K562 (cell line): ENCODE measurements around the gene GCK. TPM values are rescaled to one million over a fixed set of nuclear protein-coding genes. Genes with fewer than 3 reads are reported as not detected.

Experiments
- ATAC-seq: fragments of 200-7000 bp; cut with Tn5 transposase; 3 replicates; pipeline ENCODE4 v1.9.1; 2020; ENCODE audit warnings: moderate library complexity
- BruUV-seq: library from RNA; stranded (reverse); fragments of 400-500 nt; replicated peaks from 2 replicates; lab custom pipeline; 2021; lab: Mats Ljungman, UMichigan
- CTCF ChIA-PET: fragments of 300-600 bp; formaldehyde crosslinking; extraction: SDS; loops from one replicate; lab custom pipeline; 2021; ENCODE audit warnings: low intra/inter-chr PET ratio; lab: Yijun Ruan, JAX
- POLR2A ChIA-PET: fragments of 300-600, 350-650 bp; sonication (Branson Sonifier 250); formaldehyde crosslinking; extraction: SDS; loops from one replicate; lab custom pipeline; 2021; ENCODE audit warnings: antibody characterized with exemption, inconsistent platforms; lab: Yijun Ruan, JAX
- DNase-seq, 4 experiments: peaks; one replicate each; pipeline versions ENCODE4 v3.0.0 to v3.0.0-alpha.2; 2011 to 2018; ENCODE audit warnings: low spot score in 3 of 4, mixed read lengths in 3 of 4; ENCODE audit errors: extremely low read depth in 1 of 4
- FAIRE-seq: peaks from 2 replicates; lab custom pipeline; 2011; peaks lifted over from hg19 to GRCh38; lab: Jason Lieb, UNC
- H2AFZ ChIP-seq: 2 replicates; pipeline ENCODE4 v1.6.0; 2011; ENCODE audit warnings: low read depth, low read length, control low read depth, inconsistent platforms
- H3K27ac ChIP-seq: fragments of 200-600 bp; 3 replicates; pipeline ENCODE4 v1.8.0; 2011; ENCODE audit warnings: low read depth, mild to moderate bottlenecking, control low read depth, inconsistent platforms, low read length, moderate library complexity, mixed read lengths; ENCODE audit errors: extremely low read depth
- H3K27me3 ChIP-seq, 2 experiments: fragments of 300-600 bp in 1 of 2; 2 replicates in 1 of 2; 3 replicates in 1 of 2; pipeline versions ENCODE4 v1.6.0 to v1.8.0; 2011; ENCODE audit warnings: inconsistent platforms in 2 of 2, low read length in 2 of 2, mild to moderate bottlenecking in 1 of 2, mixed read lengths in 1 of 2, moderate library complexity in 1 of 2; ENCODE audit not compliant: control insufficient read depth in 2 of 2, insufficient read depth in 2 of 2
- H3K36me3 ChIP-seq: fragments of 300-600 bp; 3 replicates; pipeline ENCODE4 v1.8.0; 2011; ENCODE audit warnings: mild to moderate bottlenecking, low read length, inconsistent platforms; ENCODE audit not compliant: control insufficient read depth, insufficient read depth
- H3K4me1 ChIP-seq, 2 experiments: fragments of 200-600 bp in 1 of 2; replicated peaks in 1 of 2; 2 replicates in 1 of 2; 3 replicates in 1 of 2; pipeline versions ENCODE4 v1.5.1 to v1.8.0; 2011; ENCODE audit warnings: inconsistent platforms in 2 of 2, low read length in 2 of 2, mild to moderate bottlenecking in 1 of 2, mixed read lengths in 1 of 2, moderate library complexity in 1 of 2; ENCODE audit not compliant: control insufficient read depth in 2 of 2, insufficient read depth in 2 of 2
- H3K4me2 ChIP-seq: 2 replicates; pipeline ENCODE4 v1.6.1; 2011; ENCODE audit warnings: low read length, control low read depth, inconsistent platforms, mixed read lengths; ENCODE audit not compliant: insufficient read depth
- H3K4me3 ChIP-seq: fragments of 200-600 bp; sonication (generic), shearing (Covaris generic); 2 replicates; pipeline ENCODE4 v1.5.1; 2016; ENCODE audit warnings: control low read depth, inconsistent platforms
- H3K79me2 ChIP-seq: fragments of 200-600 bp; 3 replicates; pipeline ENCODE4 v1.8.0; 2011; ENCODE audit warnings: low read length, inconsistent platforms; ENCODE audit not compliant: control insufficient read depth, insufficient read depth
- H3K9ac ChIP-seq, 2 experiments: 2 replicates each; pipeline versions ENCODE4 v1.6.0 to v1.6.1; 2011; ENCODE audit warnings: low read depth in 2 of 2, low read length in 2 of 2, control low read depth in 1 of 2, inconsistent platforms in 1 of 2, mild to moderate bottlenecking in 1 of 2, mixed read lengths in 1 of 2; ENCODE audit not compliant: insufficient read depth in 1 of 2
- H3K9me1 ChIP-seq: one replicate; pipeline ENCODE4 v1.6.0; 2011; ENCODE audit warnings: inconsistent platforms, mild to moderate bottlenecking, low read length, moderate library complexity; ENCODE audit not compliant: control insufficient read depth, insufficient read depth
- H3K9me3 ChIP-seq: replicated peaks from 2 replicates; pipeline ENCODE4 v1.5.1; 2011; ENCODE audit warnings: low read depth, low read length, inconsistent platforms; ENCODE audit not compliant: control insufficient read depth, insufficient read depth
- H4K20me1 ChIP-seq: replicated peaks from 2 replicates; pipeline ENCODE4 v1.6.1; 2011; ENCODE audit warnings: low read length, inconsistent platforms, mixed read lengths; ENCODE audit not compliant: control insufficient read depth, insufficient read depth
- CTBP1 ChIP-seq: fragments of 450-650 bp; IDR thresholded peaks from 2 replicates; pipeline ENCODE4 v1.6.1; 2016; ENCODE audit warnings: borderline replicate concordance
- ETV6 ChIP-seq, 3 experiments: fragments of 150-350 bp in 1 of 3; sonication (generic) in 1 of 3; formaldehyde crosslinking in 1 of 3; IDR thresholded peaks; 2 replicates each; pipeline versions ENCODE4 v1.6.1 to v1.8.0; 2014 to 2022; ENCODE audit warnings: borderline replicate concordance in 2 of 3, low read depth in 2 of 3, antibody characterized with exemption in 1 of 3, low read length in 1 of 3, mild to moderate bottlenecking in 1 of 3, missing genetic modification reagents in 1 of 3
- FOXK2 ChIP-seq, 2 experiments: fragments of 450-650 bp; IDR thresholded peaks in 1 of 2; conservative IDR thresholded peaks in 1 of 2; 2 replicates each; pipeline ENCODE4 v1.6.1; 2016; ENCODE audit warnings: low read depth in 2 of 2, mild to moderate bottlenecking in 1 of 2
- HDGF ChIP-seq: fragments of 450-650 bp; IDR thresholded peaks from 2 replicates; pipeline ENCODE4 v1.6.1; 2016
- MECOM ChIP-seq: fragments of 250-450 bp; sonication (Bioruptor Pico); IDR thresholded peaks from 2 replicates; pipeline ENCODE4 v1.8.0; 2022; ENCODE audit warnings: inconsistent platforms
- RUNX1 ChIP-seq: sonication (generic); IDR thresholded peaks from 2 replicates; pipeline ENCODE4 v1.6.1; 2016; ENCODE audit warnings: antibody characterized with exemption, low read depth
- SAFB2 ChIP-seq: fragments of 200-400 bp; formaldehyde crosslinking; IDR thresholded peaks from 2 replicates; pipeline ENCODE4 v1.6.1; 2018; ENCODE audit warnings: borderline replicate concordance, low read length, low read depth, moderate library complexity; ENCODE audit not compliant: severe bottlenecking
- TCF3 ChIP-seq: sonication (generic); formaldehyde crosslinking; IDR thresholded peaks from 2 replicates; pipeline ENCODE4 v1.4.0; 2020; ENCODE audit warnings: mild to moderate bottlenecking, missing genetic modification reagents
- UBTF ChIP-seq, 2 experiments: IDR thresholded peaks; 2 replicates each; pipeline ENCODE4 v1.6.1; 2012; ENCODE audit warnings: improper control_type of control experiment in 2 of 2, low read depth in 2 of 2, low read length in 2 of 2, borderline replicate concordance in 1 of 2
- ZKSCAN3 ChIP-seq: fragments of 250-450 bp; sonication (Bioruptor Pico); IDR thresholded peaks from 2 replicates; pipeline ENCODE4 v1.4.0; 2020
- ZNF23 ChIP-seq: fragments of 250-450 bp; sonication (Bioruptor Pico); IDR thresholded peaks from 2 replicates; pipeline ENCODE4 v1.4.0; 2020; ENCODE audit warnings: mild to moderate bottlenecking
- ZNF24 ChIP-seq: fragments of 450-650 bp; IDR thresholded peaks from 2 replicates; pipeline ENCODE4 v1.6.1; 2016
- ZNF280B ChIP-seq: fragments of 250-450 bp; sonication (Bioruptor Pico); IDR thresholded peaks from 2 replicates; pipeline ENCODE4 v1.5.1; 2021; ENCODE audit warnings: mild to moderate bottlenecking
- ZNF347 ChIP-seq: fragments of 450-650 bp; formaldehyde crosslinking; IDR thresholded peaks from 2 replicates; pipeline ENCODE4 v1.4.0; 2020; ENCODE audit warnings: low read depth, mild to moderate bottlenecking, moderate library complexity
- ZNF639 ChIP-seq, 2 experiments: fragments of 200-800 bp in 1 of 2; sonication (Bioruptor generic) in 1 of 2; sonication (generic) in 1 of 2; formaldehyde crosslinking in 1 of 2; IDR thresholded peaks in 1 of 2; conservative IDR thresholded peaks in 1 of 2; 2 replicates each; pipeline versions ENCODE4 v1.5.0 to v1.6.1; 2016 to 2020; ENCODE audit warnings: missing compliant biosample characterization in 1 of 2, missing genetic modification characterization in 1 of 2, missing genetic modification reagents in 1 of 2
- ZNF695 ChIP-seq: fragments of 450-650 bp; formaldehyde crosslinking; IDR thresholded peaks from 2 replicates; pipeline ENCODE4 v1.4.0; 2020; ENCODE audit warnings: mild to moderate bottlenecking, moderate library complexity
- WGBS: fragments of 100-300 bp; shearing (Covaris generic); methylation state at CpG from one replicate; pipeline ENCODE4 v1.1.6; 2016; ENCODE audit warnings: low coverage, mixed read lengths; ENCODE audit not compliant: insufficient coverage; ENCODE audit errors: missing lambda C conversion rate; 5-methylcytosine and 5-hydroxymethylcytosine counted together
- in situ Hi-C: fragments of 300-500 bp; cut with MboI; formaldehyde crosslinking; loops from 4 replicates; pipeline ENCODE4 v1.15.0; 2018; ENCODE audit warnings: inconsistent platforms, mixed read lengths
- intact Hi-C: fragments of 100-400 bp; cut with micrococcal nuclease; formaldehyde crosslinking; loops from 2 replicates; pipeline ENCODE4 v1.14.2; 2022
- polyA plus RNA-seq, 8 experiments: library from polyadenylated mRNA; depleted of rRNA in 4 of 8; stranded (reverse) in 5 of 8; unstranded in 3 of 8; fragments of >200 nt; fragmentation: Nextera tagmentation in 2 of 8; fragmentation: Illumina TruSeq in 1 of 8; extraction: Ambion mirVana in 2 of 8; extraction: Trizol in 1 of 8; gene quantifications; 2 replicates each; pipeline versions ENCODE4 v1.2.1 to v1.2.3, GENCODE V29; 2011 to 2014; ENCODE audit warnings: inconsistent platforms in 1 of 8, missing spikeins in 1 of 8
- total RNA-seq, 7 experiments: library from RNA; depleted of rRNA in 6 of 7; stranded (reverse); fragments of >200 nt in 6 of 7; fragmentation: Illumina TruSeq in 2 of 7; extraction: Trizol in 2 of 7; gene quantifications; 2 replicates each; pipeline versions ENCODE4 v1.2.1 to v1.2.3, GENCODE V29; 2011 to 2021; ENCODE audit warnings: low replicate concordance in 1 of 7

GCK gene
- total and polyA plus RNA-seq, 9 of the 15 experiments (the other 6 are each of a cell fraction or from before 2014, with no cell fraction given) = 0.11 to 0.55 (median 0.16) TPM; not detected in 3

- 0 out of 4 replicates have a peak, but pooled peaks of 1 of the 2 experiments have one; percentile 43 for TF ChIP-seq ZNF639 (CRISPR knock-in tag; conservative IDR thresholded peaks at IDR 0.05 in 1 of 2, IDR thresholded peaks at IDR 0.05 in 1 of 2)
- TF ChIP-seq ZNF23 (CRISPR knock-in tag) = no peak
- no peak for TF ChIP-seq ZKSCAN3
- peak in 1 of 2 experiments; percentile 26; a peak in 1 of 4 replicates for TF ChIP-seq FOXK2 (conservative IDR thresholded peaks at IDR 0.05 in 1 of 2, IDR thresholded peaks at IDR 0.05 in 1 of 2; ENCODE audit: low read depth in 2 of 2)
- TF ChIP-seq TCF3 (CRISPR knock-in tag) = no peak
- TF ChIP-seq ZNF24 = no peak
- no peak for TF ChIP-seq UBTF (IDR thresholded peaks at IDR 0.05; ENCODE audit: borderline replicate concordance in 1 of 2, low read depth in 2 of 2, low read length in 2 of 2)
- no peak for TF ChIP-seq ZNF280B (CRISPR knock-in tag)
- TF ChIP-seq MECOM (CRISPR knock-in tag) = no peak
- no peak for TF ChIP-seq RUNX1
- no peak for TF ChIP-seq ETV6 (IDR thresholded peaks at IDR 0.05; ENCODE audit: borderline replicate concordance in 1 of 2, low read depth in 2 of 2, low read length in 1 of 2)
- TF ChIP-seq ETV6 (CRISPR knock-in tag; IDR thresholded peaks at IDR 0.05; ENCODE audit: borderline replicate concordance) = no peak
- TF ChIP-seq HDGF = 0 out of 2 replicates have a peak, but pooled peaks have one; percentile 61
- no peak for TF ChIP-seq ZNF347 (CRISPR knock-in tag)
- no peak for TF ChIP-seq ZNF695 (CRISPR knock-in tag)
- TF ChIP-seq SAFB2 = no peak
- no peak for TF ChIP-seq CTBP1
- CTCF ChIA-PET = no interaction called here
- 0% methylated on average over 1 of the region's 1 CpG for WGBS
- Histone ChIP-seq H3K9ac (peak overlapping the region; percentile 85 to 90), H3K79me2 (peaks cover 48% of the 10 kb centered on the region), H3K9me3 (no peaks in the 10 kb centered on the region), H3K9me1 (peaks cover 4% of the 10 kb centered on the region), H3K27me3 (no peaks in the 10 kb centered on the region), H3K36me3 (peaks cover 48% of the 10 kb centered on the region), H3K4me1 (peaks cover 14 to 26% of the 10 kb centered on the region in 2 experiments; a peak in 4 of 5 replicates), H3K27ac (peak overlapping the region; percentile 88), H4K20me1 (peaks cover under 1% of the 10 kb centered on the region; the same call in 1 of the 2 replicates), H3K4me3 (peak overlapping the region; percentile 93), H2AFZ (0 out of 2 replicates have a peak overlapping the region, but pooled peaks have one; percentile 82), H3K4me2 (peak overlapping the region; percentile 91)
- no TSS peak for BruUV-seq
- ATAC-seq = no peak
- POLR2A ChIA-PET = interaction anchor here (0.7 to 3.4 kb wide), 9 partner anchors 8 to 96 kb away, joined by 3 to 12 read pairs (median 5); no protein-coding TSS in a partner anchor
- intact Hi-C loops = no loop called here
- no peak for FAIRE-seq
- in situ Hi-C loops = no loop called here
- no peak for DNase-seq
Measured at GRCh38 chr7:44122529-44122928, 66.7 kb downstream of the GCK start.
